DMS114 treated with DMSO at 0.1 percent for 48 hours (cell line): ENCODE data around the gene CAPS2.

Experiments used
- DNase-seq: peaks from one replicate; lab custom pipeline; 2025; ENCODE audit not compliant: unreplicated experiment; lab: John Stamatoyannopoulos, UW

CAPS2 gene

GRCh38 chr12:75305412-75306332 is 24.5 kb downstream of the CAPS2 start:
- DNase-seq: no peak

- DNase-seq: no peak
Observed at GRCh38 chr12:75302781-75303180, 27.3 kb downstream of the CAPS2 start.

- DNase-seq: no peak
Observed at GRCh38 chr12:75302225-75302624, 27.9 kb downstream of the CAPS2 start.

DNA sequence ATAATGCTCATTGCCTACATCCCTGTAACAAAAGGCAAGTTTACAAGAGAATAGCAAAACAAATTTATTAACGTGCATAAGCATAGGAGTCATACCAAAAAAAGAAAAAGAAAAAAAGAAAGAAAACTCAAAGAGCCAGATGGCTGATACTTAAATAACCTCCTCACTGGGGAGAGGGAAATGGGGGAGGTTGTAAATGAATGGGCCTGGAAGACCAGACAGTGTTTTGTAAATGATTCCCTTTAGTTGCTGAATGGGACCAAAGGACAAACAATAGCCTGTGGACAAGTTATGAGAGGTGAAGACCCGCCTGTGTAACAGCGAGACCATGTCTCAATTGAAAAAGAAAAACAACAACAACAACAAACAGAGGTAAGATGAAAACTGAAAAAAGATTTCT is 35.3 kb downstream of the CAPS2 start:
- DNase-seq: no peak

DNA sequence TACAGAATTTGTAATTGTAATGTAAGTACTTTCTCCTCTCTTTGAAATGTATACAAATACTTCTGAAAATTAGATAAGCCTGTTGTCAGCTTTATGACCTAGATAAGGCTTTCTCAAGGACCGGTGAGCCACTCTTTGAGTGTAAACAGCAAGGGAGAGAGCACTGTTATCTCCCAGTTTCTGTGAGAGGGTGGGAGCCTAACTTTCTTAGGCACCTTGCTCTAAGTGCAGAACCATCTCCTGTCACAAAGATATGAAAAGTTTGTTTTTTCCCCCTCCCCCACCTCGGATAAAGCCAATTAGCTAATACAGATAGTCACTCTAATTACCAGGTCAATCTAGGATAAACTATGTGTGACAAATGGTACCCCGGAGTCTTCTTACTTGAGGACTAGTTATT is 35.8 kb downstream of the CAPS2 start:
- DNase-seq: no peak

DNA sequence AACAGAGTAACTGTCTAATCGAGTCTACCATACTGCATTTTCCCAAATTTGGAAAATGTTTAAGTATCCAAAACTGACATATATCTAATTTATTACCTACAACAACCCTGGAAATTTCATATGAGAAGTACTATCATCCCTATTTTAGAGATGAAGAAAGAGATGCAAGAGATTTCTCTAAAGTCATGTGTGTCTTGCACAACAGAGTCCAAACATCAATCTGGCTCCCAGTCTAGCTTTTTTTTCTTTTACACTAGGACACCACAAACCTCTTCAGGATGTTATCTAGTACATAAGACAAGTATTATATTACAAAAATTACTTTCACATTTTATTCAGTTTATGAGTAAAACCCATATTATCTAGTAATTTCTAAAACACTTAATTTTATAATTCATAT is 39.1 kb downstream of the CAPS2 start:
- DNase-seq: no peak

DNA sequence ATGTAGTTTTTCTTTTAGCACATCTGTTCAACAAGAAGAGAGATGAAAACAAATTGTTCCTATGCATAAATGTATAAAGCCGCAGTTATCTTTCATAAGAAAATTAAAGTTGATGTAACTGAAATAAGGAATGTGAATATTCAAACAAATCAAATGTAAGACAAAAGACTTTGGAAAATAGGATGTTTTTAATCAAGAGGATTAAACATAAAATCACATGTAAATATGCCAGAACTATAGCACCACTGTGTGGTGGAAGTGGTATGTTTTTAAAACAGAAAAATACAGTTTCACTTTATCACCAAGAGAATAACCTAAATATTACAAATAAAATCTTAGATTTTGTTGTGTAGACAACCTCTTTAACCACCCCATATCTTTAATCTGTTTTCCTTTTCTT is 40.4 kb downstream of the CAPS2 start:
- no peak for DNase-seq

DNA sequence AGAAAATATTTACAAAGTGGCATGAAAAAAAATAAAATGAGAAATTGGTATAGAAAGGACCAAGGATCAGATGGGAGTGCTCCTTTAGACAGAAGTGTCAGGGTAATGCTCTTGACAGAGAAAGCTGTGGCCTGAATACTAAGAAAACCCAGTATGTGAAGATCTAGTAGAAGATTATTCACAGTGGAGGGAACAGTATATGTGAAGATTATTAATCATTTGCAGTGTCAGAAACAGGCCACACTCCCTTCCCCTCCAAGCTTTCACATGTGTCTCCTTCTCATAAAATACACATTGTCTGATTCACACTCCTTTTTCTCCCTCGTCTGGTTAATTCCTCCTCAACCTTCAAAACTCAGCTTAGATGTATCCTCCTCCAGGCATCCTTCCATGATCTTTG is 41.3 kb downstream of the CAPS2 start:
- DNase-seq: no peak

GRCh38 chr12:75275702-75276101 is 54.4 kb downstream of the CAPS2 start:
- DNase-seq: no peak

- DNase-seq: no peak
Observed at GRCh38 chr12:75271576-75271975, 58.5 kb downstream of the CAPS2 start.

DNA sequence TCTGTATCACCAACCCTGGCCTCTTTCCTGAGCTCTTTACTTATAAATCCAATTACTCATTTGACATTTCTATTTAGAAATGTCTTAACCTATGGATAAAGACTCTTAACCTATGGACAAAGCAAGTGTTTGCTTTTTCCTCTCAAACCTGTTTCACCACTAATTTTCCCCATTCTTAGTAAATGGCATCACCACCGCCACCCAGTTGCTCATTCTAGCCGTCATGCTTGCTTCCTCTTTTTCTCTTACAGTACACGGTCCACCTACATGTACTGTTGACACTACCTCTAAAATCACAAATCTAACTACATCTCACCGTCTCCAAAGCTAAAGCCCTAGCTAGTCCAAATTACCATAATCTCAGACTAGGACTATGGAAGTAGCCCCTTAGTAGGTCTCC is 60.0 kb downstream of the CAPS2 start:
- DNase-seq: no peak

- DNase-seq: no peak
Observed at GRCh38 chr12:75269209-75269608, 60.9 kb downstream of the CAPS2 start.

- DNase-seq: no peak
Observed at GRCh38 chr12:75260316-75260715, 69.8 kb downstream of the CAPS2 start.

DNA sequence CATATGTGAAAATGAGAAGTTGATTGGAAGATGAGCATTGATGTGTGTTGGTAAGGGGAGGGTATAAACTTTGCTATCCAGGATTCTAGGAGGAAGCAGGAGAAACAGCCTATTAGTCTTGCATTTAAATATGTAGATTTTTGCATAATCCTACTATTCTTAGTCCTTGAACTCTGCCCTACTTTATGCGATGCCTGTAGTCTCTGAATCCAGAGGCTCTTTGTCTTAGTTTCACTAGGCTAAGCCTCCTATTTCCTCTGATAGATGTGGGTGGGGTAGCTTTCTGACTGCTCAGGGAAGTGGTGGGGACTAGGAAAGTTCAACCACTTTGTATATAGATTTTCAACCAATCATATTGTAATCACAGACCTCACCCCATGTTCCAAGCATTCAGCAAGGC is 71.0 kb downstream of the CAPS2 start:
- DNase-seq: no peak

DNA sequence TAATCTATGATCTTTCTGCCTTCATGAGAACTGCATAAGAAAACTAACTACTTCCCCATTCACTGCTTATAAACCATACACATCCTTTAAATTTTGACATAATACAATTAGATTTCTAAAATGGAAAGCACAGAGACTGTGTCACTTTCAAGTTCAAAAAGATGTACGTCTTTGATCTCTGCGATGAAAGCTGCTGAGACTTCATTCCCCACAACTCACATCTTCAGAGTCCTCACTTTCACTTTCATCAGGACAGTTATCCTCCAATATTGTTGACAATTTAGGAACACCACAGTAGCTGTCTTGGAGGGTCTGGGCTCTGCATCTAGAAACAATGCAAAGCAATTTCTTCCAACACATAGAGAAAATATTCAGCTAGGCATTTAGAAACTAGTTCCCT is 72.6 kb downstream of the CAPS2 start:
- no peak for DNase-seq

- DNase-seq: no peak
Observed at GRCh38 chr12:75245108-75245507, 85.0 kb downstream of the CAPS2 start.

- DNase-seq: no peak
Observed at GRCh38 chr12:75239987-75240386, 90.1 kb downstream of the CAPS2 start.

GRCh38 chr12:75236206-75236605 is 93.9 kb downstream of the CAPS2 start:
- no peak for DNase-seq

DNA sequence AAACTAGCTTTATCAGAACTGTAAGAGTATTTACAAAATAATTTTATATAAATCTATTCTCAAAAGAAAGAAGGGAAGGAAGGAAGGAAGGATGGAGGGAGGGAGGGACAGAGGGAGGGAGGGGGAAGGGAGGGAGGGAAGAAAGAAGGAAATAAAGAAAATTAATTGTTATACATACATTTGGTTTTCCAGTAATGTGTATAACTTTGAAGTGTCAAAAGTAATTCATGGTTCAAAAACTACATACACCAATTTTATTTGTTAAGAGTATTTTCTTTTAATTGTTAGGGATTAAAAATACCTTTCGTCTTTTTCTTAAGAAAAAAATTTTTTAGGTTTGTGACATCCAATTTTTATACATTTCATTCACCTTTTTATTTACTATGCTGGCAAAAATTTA is 103.0 kb downstream of the CAPS2 start:
- no peak for DNase-seq
